Muscle layer of duodenum (tissue), 2 donors: ENCODE results near the gene MAPK11.
"Not testable (repeated sequence)": the region's sequence is repeated elsewhere in the genome, so short reads cannot be mapped to it uniquely, and the experiment has no call there.

Experiments used
- H3K27ac ChIP-seq: one replicate; pipeline ENCODE4 v1.7.0; 2013; ENCODE audit warnings: mild to moderate bottlenecking, low read length
- H3K27me3 ChIP-seq: one replicate; pipeline ENCODE4 v1.7.0; 2013; ENCODE audit warnings: low read depth, mild to moderate bottlenecking, control low read depth, low read length
- H3K36me3 ChIP-seq, 2 donors: one replicate each; pipeline ENCODE4 v1.7.0; 2013; ENCODE audit warnings: low read length in 2 of 2, control low read depth in 1 of 2, mild to moderate bottlenecking in 1 of 2; ENCODE audit not compliant: insufficient read depth in 2 of 2, control insufficient read depth in 1 of 2
- H3K4me1 ChIP-seq, 2 donors: one replicate each; pipeline ENCODE4 v1.7.0; 2013; ENCODE audit warnings: low read length in 2 of 2, mild to moderate bottlenecking in 2 of 2, control low read depth in 1 of 2, moderate library complexity in 1 of 2; ENCODE audit not compliant: insufficient read depth in 2 of 2, control insufficient read depth in 1 of 2
- H3K4me3 ChIP-seq, 2 donors: one replicate each; pipeline ENCODE4 v1.7.0; 2013; ENCODE audit warnings: low read length in 2 of 2, low read depth in 1 of 2, mild to moderate bottlenecking in 1 of 2
- H3K9me3 ChIP-seq, 2 donors: one replicate each; pipeline ENCODE4 v1.7.0; 2013; ENCODE audit warnings: low read length in 2 of 2, control low read depth in 1 of 2, mild to moderate bottlenecking in 1 of 2; ENCODE audit not compliant: control insufficient read depth in 1 of 2
- donor health status: healthy.

The MAPK11 gene

GRCh38 chr22:50280708-50281383 lies 10.7 kb upstream of the MAPK11 start:
- Histone ChIP-seq H3K4me3 (no peak overlapping the region), H3K36me3 (peaks cover under 1 to 92% of the 10 kb centered on the region in 2 donors), H3K9me3 (no peaks in the 10 kb centered on the region), H3K27me3 (no peaks in the 10 kb centered on the region), H3K27ac (no peak overlapping the region), H3K4me1 (no peaks in the 10 kb centered on the region)

- no peak overlapping the region for H3K4me3 ChIP-seq
- no peaks in the 10 kb centered on the region for H3K4me1 ChIP-seq
- no peaks in the 10 kb centered on the region for H3K9me3 ChIP-seq
- no peak overlapping the region for H3K27ac ChIP-seq
- H3K27me3 ChIP-seq: no peaks in the 10 kb centered on the region
- H3K36me3 ChIP-seq: peaks cover 0 to 93% of the 10 kb centered on the region in 2 donors
Measured at GRCh38 chr22:50280022-50280707, 10.0 kb upstream of the MAPK11 start.

DNA sequence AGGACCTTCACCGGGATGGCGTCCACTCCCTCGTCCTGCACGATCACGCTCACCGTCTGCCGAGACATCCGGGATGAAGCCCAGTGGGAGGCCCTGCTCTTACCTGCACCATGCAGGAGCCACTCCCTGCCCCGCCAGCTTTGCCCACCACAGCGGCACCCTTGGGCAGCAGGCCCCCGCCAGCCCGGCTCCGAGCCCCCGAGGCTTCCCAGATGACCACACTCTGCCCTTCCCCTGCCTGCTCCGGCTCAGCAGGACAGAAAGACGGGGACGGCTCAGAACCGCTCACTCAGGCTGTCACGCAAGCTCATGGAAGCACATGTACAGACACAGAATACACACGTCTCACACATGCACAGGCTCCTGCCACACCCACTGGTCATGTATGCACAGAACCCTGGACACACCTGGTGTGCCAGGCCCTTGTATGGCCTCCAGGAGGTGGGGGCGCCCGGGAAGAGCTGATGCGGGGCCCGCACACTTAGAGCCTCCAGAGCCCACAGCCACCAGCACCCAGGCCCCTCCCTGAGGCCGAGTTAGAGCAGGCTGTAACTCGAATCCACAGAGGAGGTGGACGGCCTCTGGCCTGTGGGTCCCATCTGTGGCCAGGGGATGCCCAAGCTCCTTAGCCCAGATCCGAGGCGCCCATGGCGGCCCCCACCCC lies 8.9 kb upstream of the MAPK11 start:
- Histone ChIP-seq H3K27me3 (no peaks in the 10 kb centered on the region), H3K4me1 (no peaks in the 10 kb centered on the region), H3K27ac (no peak overlapping the region), H3K4me3 (no peak overlapping the region), H3K9me3 (no peaks in the 10 kb centered on the region), H3K36me3 (peaks cover 0 to 88% of the 10 kb centered on the region in 2 donors)

GRCh38 chr22:50278461-50278860 lies 8.3 kb upstream of the MAPK11 start:
- Histone ChIP-seq H3K36me3 (peaks cover 0 to 83% of the 10 kb centered on the region in 2 donors), H3K9me3 (no peaks in the 10 kb centered on the region), H3K27me3 (no peaks in the 10 kb centered on the region), H3K4me1 (no peaks in the 10 kb centered on the region), H3K4me3 (no peak overlapping the region), H3K27ac (no peak overlapping the region)

- H3K9me3 ChIP-seq: no peaks in the 10 kb centered on the region
- no peak overlapping the region for H3K4me3 ChIP-seq
- peaks cover 0 to 76% of the 10 kb centered on the region in 2 donors for H3K36me3 ChIP-seq
- H3K27me3 ChIP-seq: no peaks in the 10 kb centered on the region
- H3K4me1 ChIP-seq: peaks cover 0 to 2% of the 10 kb centered on the region in 2 donors
- no peak overlapping the region for H3K27ac ChIP-seq
Measured at GRCh38 chr22:50277761-50278160, 7.6 kb upstream of the MAPK11 start.

DNA sequence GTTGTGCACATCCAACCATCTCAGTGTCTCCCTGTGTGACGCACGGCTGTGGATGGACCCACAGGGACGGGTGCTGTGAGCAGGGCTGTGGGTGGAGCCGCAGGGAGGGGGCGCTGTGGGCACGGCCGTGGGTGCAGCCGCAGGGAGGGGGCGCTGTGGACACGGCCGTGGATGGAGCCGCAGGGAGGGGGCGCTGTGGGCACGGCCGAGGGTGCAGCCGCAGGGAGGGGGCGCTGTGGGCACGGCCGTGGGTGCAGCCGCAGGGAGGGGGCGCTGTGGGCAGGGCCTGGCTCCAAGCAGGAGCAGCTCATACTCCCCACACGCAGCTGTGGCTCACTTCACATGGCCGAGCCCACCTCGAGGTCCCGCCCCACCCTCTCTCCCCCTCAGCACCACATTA lies 6.0 kb upstream of the MAPK11 start:
- H3K9me3 ChIP-seq: no peaks in the 10 kb centered on the region
- no peaks in the 10 kb centered on the region for H3K27me3 ChIP-seq
- peaks cover 0 to 16% of the 10 kb centered on the region in 2 donors for H3K4me1 ChIP-seq
- H3K4me3 ChIP-seq: no peak overlapping the region
- peaks cover 0 to 60% of the 10 kb centered on the region in 2 donors for H3K36me3 ChIP-seq
- H3K27ac ChIP-seq: no peak overlapping the region

DNA sequence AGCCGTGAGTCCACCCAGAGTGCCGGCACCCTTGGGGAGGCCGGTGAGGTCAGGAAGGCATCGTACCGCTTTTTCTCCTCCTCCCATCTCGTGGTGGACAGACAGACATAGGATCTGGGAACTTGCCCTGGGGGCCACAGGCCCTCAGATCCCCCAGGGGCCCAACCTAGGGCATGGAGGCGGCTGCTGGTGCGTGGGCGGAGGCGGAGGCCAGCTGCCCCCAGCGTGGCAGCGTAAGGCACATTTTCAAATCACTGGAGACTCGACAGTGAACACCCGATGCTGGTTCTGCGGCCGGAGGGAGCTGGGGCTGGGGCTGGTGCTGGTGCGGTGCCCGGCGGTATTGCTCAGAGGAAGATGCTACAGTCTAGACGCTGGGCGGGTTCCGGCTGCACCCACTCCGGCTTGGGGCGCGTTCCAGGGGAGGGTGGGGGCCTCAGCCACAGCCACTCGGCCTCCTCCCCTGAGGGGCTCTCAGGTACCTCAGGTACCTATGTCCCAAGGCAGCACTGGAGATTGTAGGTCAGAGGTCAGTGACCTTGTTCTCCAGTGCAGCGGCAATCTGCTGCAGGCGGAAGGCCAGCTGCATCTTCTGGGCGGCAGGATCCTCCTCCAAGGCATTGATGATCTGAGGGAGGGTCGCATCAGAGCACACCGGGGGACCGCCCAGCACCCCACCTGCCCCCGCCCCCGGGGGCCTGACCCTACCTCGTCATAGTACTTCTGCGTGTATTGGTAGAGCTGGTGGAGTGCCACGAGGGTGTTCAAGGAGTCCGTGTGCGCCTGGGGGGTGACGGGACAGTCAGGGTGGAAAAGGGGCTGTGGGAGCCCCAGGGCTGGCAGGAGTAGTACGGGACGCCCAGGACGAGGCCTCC lies 5.2 kb upstream of the MAPK11 start:
- Histone ChIP-seq H3K4me3 (no peak overlapping the region), H3K9me3 (no peaks in the 10 kb centered on the region), H3K27me3 (no peaks in the 10 kb centered on the region), H3K27ac (no peak overlapping the region), H3K4me1 (peaks cover 0 to 23% of the 10 kb centered on the region in 2 donors), H3K36me3 (peaks cover 0 to 53% of the 10 kb centered on the region in 2 donors)

GRCh38 chr22:50274771-50275170 lies 4.6 kb upstream of the MAPK11 start:
- Histone ChIP-seq H3K4me1 (peaks cover 0 to 27% of the 10 kb centered on the region in 2 donors), H3K27me3 (no peaks in the 10 kb centered on the region), H3K27ac (no peak overlapping the region), H3K4me3 (no peak overlapping the region), H3K9me3 (no peaks in the 10 kb centered on the region), H3K36me3 (peaks cover 0 to 47% of the 10 kb centered on the region in 2 donors)

DNA sequence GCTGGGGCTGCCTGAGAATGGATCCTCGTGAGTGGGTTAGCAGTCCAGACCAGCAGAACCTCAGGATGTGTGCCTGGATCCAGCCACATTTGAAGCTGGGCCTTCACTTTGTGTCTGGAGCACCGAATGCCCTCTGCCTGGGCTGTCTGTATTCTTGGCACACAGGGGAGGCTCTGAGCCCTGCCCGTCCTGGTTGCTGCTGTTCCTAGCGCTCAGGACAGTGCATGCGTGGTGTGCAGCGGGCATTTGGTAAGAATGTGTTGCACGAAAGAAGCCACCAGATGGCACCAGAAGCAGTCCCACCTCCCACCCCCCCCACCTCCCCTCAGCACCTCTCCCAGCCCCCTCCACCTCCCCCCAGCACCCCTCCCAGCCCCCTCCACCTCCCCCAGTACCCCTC lies 4.1 kb upstream of the MAPK11 start:
- Histone ChIP-seq H3K4me3 (no peak overlapping the region), H3K36me3 (peaks cover 0 to 42% of the 10 kb centered on the region in 2 donors), H3K4me1 (peaks cover 0 to 31% of the 10 kb centered on the region in 2 donors), H3K27ac (no peak overlapping the region), H3K27me3 (no peaks in the 10 kb centered on the region), H3K9me3 (no peaks in the 10 kb centered on the region)

DNA sequence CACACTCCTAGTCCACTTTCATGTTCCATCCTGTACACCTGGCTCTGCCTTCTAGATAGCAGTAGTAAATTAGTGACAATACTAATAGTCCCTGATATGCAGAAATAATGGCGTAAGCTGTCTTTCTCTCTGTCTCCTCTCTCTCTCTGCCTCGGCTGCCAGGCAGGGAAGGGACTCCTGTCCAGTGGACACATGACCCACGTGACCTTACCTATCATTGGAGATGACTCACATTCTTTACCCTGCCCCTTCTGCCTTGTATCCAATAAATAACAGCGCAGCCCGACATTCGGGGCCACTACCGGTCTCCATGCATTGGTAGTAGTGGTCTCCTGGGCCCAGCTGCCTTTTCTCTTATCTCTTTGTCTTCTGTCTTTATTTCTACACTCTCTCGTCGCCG lies 3.6 kb upstream of the MAPK11 start:
- peaks cover 0 to 36% of the 10 kb centered on the region in 2 donors for H3K4me1 ChIP-seq
- H3K9me3 ChIP-seq, H3K4me3 ChIP-seq, H3K27me3 ChIP-seq, H3K27ac ChIP-seq: not testable (repeated sequence)
- peaks cover 0 to 37% of the 10 kb centered on the region in 2 donors for H3K36me3 ChIP-seq

- H3K9me3 ChIP-seq, H3K4me3 ChIP-seq, H3K27me3 ChIP-seq, H3K27ac ChIP-seq: not testable (repeated sequence)
- H3K36me3 ChIP-seq: peaks cover 0 to 33% of the 10 kb centered on the region in 2 donors
- H3K4me1 ChIP-seq: peaks cover 0 to 40% of the 10 kb centered on the region in 2 donors
Measured at GRCh38 chr22:50273352-50273751, 3.2 kb upstream of the MAPK11 start.
